Activated T-cell treated with anti-CD3 and anti-CD28 coated beads, Interleukin-2, amount 50 U/mL, for 72 hours (primary cell): ENCODE data around the gene FRMD7. TPM values are rescaled to one million over a fixed set of nuclear protein-coding genes. Genes with fewer than 3 reads are reported as not detected.
A peak's percentile ranks its signal among the peaks of the same experiment; 100 is the strongest.
"Not testable (repeated sequence)": the region's sequence is repeated elsewhere in the genome, so short reads cannot be mapped to it uniquely, and the experiment has no call there.

Source experiments
- ATAC-seq, 2 donors: fragments of 150-1000 bp; cut with Tn5 transposase; replicated peaks in 1 of 2; 2 replicates each; pipeline ENCODE4 v1.10.0; 2021; ENCODE audit warnings: moderate library complexity in 2 of 2, mild to moderate bottlenecking in 1 of 2
- DNase-seq, 2 donors: peaks; one replicate each; pipeline ENCODE4 v3.0.0; 2021 to 2022; ENCODE audit warnings: mixed read lengths in 1 of 2
- H3K27ac Mint-ChIP-seq: one replicate; pipeline ENCODE4 v1.8.0; 2022; ENCODE audit warnings: mild to moderate bottlenecking, moderate library complexity, mixed read lengths
- H3K27me3 Mint-ChIP-seq: one replicate; pipeline ENCODE4 v1.8.0; 2022; ENCODE audit warnings: low read depth, mixed read lengths
- H3K36me3 Mint-ChIP-seq, 2 donors: one replicate each; pipeline ENCODE4 v1.8.0; 2022; ENCODE audit warnings: mixed read lengths in 2 of 2, mild to moderate bottlenecking in 1 of 2; ENCODE audit not compliant: insufficient read depth in 2 of 2
- H3K4me1 Mint-ChIP-seq: one replicate; pipeline ENCODE4 v1.8.0; 2022; ENCODE audit warnings: low read depth, mixed read lengths
- H3K4me3 Mint-ChIP-seq, 2 donors: one replicate each; pipeline ENCODE4 v1.8.0; 2022; ENCODE audit warnings: mild to moderate bottlenecking in 2 of 2, mixed read lengths in 2 of 2, moderate library complexity in 2 of 2
- H3K9me3 Mint-ChIP-seq, 2 donors: one replicate each; pipeline ENCODE4 v1.8.0; 2022; ENCODE audit warnings: mixed read lengths in 2 of 2
- total RNA-seq, 2 donors: library from RNA; stranded (reverse); gene quantifications; one replicate each; pipeline ENCODE4 v1.2.3, GENCODE V29; 2022

Gene FRMD7
- total RNA-seq, 2 donors from 2014 or later: not detected

GRCh38 chrX:132119821-132120515 lies 7.9 kb downstream of the FRMD7 start:
- Mint-ChIP-seq H3K27me3 (peaks cover 55% of the 10 kb centered on the region), H3K9me3 (no peaks in the 10 kb centered on the region), H3K36me3 (no peaks in the 10 kb centered on the region), H3K4me3 (no peak overlapping the region), H3K4me1 (peaks cover under 1% of the 10 kb centered on the region), H3K27ac (no peak overlapping the region)
- no peak for ATAC-seq
- DNase-seq: no peak

- peaks cover 5% of the 10 kb centered on the region for H3K4me1 Mint-ChIP-seq
- DNase-seq (no peak), ATAC-seq (no peak)
- no peak overlapping the region for H3K4me3 Mint-ChIP-seq
- H3K36me3 Mint-ChIP-seq: no peaks in the 10 kb centered on the region
- no peaks in the 10 kb centered on the region for H3K9me3 Mint-ChIP-seq
- peaks cover 54% of the 10 kb centered on the region for H3K27me3 Mint-ChIP-seq
- H3K27ac Mint-ChIP-seq: no peak overlapping the region
These were observed 8.5 kb downstream of the FRMD7 start for GRCh38 chrX:132119283-132119682.

GRCh38 chrX:132118358-132118757 lies 9.5 kb downstream of the FRMD7 start:
- no peak overlapping the region for H3K27ac Mint-ChIP-seq
- peaks cover 47% of the 10 kb centered on the region for H3K27me3 Mint-ChIP-seq
- no peaks in the 10 kb centered on the region for H3K36me3 Mint-ChIP-seq
- no peaks in the 10 kb centered on the region for H3K9me3 Mint-ChIP-seq
- DNase-seq (no peak), ATAC-seq (no peak)
- no peak overlapping the region for H3K4me3 Mint-ChIP-seq
- H3K4me1 Mint-ChIP-seq: peaks cover 5% of the 10 kb centered on the region

GRCh38 chrX:132115792-132116191 lies 12.0 kb downstream of the FRMD7 start:
- Mint-ChIP-seq H3K27me3 (peaks cover 43% of the 10 kb centered on the region), H3K4me3 (no peak overlapping the region), H3K27ac (no peak overlapping the region), H3K9me3 (no peaks in the 10 kb centered on the region), H3K36me3 (no peaks in the 10 kb centered on the region), H3K4me1 (peaks cover 5% of the 10 kb centered on the region)
- DNase-seq (no peak), ATAC-seq (no peak)

GRCh38 chrX:132114607-132115006 lies 13.2 kb downstream of the FRMD7 start:
- H3K27ac Mint-ChIP-seq: no peak overlapping the region
- H3K4me3 Mint-ChIP-seq: no peak overlapping the region
- H3K36me3 Mint-ChIP-seq: no peaks in the 10 kb centered on the region
- no peak for DNase-seq
- peaks cover 48% of the 10 kb centered on the region for H3K27me3 Mint-ChIP-seq
- no peaks in the 10 kb centered on the region for H3K9me3 Mint-ChIP-seq
- H3K4me1 Mint-ChIP-seq: peaks cover 5% of the 10 kb centered on the region
- ATAC-seq: no peak

- Mint-ChIP-seq H3K27ac (no peak overlapping the region), H3K4me1 (no peaks in the 10 kb centered on the region), H3K36me3 (no peaks in the 10 kb centered on the region), H3K9me3 (no peaks in the 10 kb centered on the region), H3K27me3 (peaks cover 42% of the 10 kb centered on the region), H3K4me3 (no peak overlapping the region)
- DNase-seq (no peak), ATAC-seq (no peak)
These were observed 20.5 kb downstream of the FRMD7 start for GRCh38 chrX:132107291-132107690.

- Mint-ChIP-seq H3K9me3 (no peaks in the 10 kb centered on the region), H3K27ac (no peak overlapping the region), H3K27me3 (peaks cover 40% of the 10 kb centered on the region), H3K4me1 (no peaks in the 10 kb centered on the region), H3K4me3 (no peak overlapping the region), H3K36me3 (no peaks in the 10 kb centered on the region)
- DNase-seq (no peak), ATAC-seq (no peak)
These were observed 26.0 kb downstream of the FRMD7 start for GRCh38 chrX:132101799-132102198.

- no peaks in the 10 kb centered on the region for H3K4me1 Mint-ChIP-seq
- no peak for DNase-seq
- peaks cover 34% of the 10 kb centered on the region for H3K27me3 Mint-ChIP-seq
- no peaks in the 10 kb centered on the region for H3K9me3 Mint-ChIP-seq
- no peak overlapping the region for H3K4me3 Mint-ChIP-seq
- H3K36me3 Mint-ChIP-seq: no peaks in the 10 kb centered on the region
- no peak for ATAC-seq
- no peak overlapping the region for H3K27ac Mint-ChIP-seq
These were observed 26.6 kb downstream of the FRMD7 start for GRCh38 chrX:132101206-132101605.

- H3K4me1 Mint-ChIP-seq, H3K27ac Mint-ChIP-seq, H3K9me3 Mint-ChIP-seq, H3K4me3 Mint-ChIP-seq, H3K36me3 Mint-ChIP-seq, DNase-seq, ATAC-seq: not testable (repeated sequence)
- H3K27me3 Mint-ChIP-seq: peaks cover 31% of the 10 kb centered on the region
These were observed 29.1 kb downstream of the FRMD7 start for GRCh38 chrX:132098704-132099103.

- Mint-ChIP-seq H3K36me3 (no peaks in the 10 kb centered on the region), H3K9me3 (no peaks in the 10 kb centered on the region), H3K27ac (no peak overlapping the region), H3K4me1 (peaks cover 14% of the 10 kb centered on the region), H3K27me3 (peaks cover 56% of the 10 kb centered on the region), H3K4me3 (no peak overlapping the region)
- DNase-seq: no peak
- no peak for ATAC-seq
These were observed 33.7 kb downstream of the FRMD7 start for GRCh38 chrX:132094164-132094563.

GRCh38 chrX:132093239-132093860 lies 34.5 kb downstream of the FRMD7 start:
- H3K9me3 Mint-ChIP-seq: no peaks in the 10 kb centered on the region
- H3K4me1 Mint-ChIP-seq: peaks cover 14% of the 10 kb centered on the region
- no peak overlapping the region for H3K27ac Mint-ChIP-seq
- DNase-seq (no peak), ATAC-seq (no peak)
- peaks cover 55% of the 10 kb centered on the region for H3K27me3 Mint-ChIP-seq
- no peak overlapping the region for H3K4me3 Mint-ChIP-seq
- H3K36me3 Mint-ChIP-seq: no peaks in the 10 kb centered on the region

- peak; percentile 40 to 44 for DNase-seq
- Mint-ChIP-seq H3K36me3 (no peaks in the 10 kb centered on the region), H3K4me1 (peaks cover 14% of the 10 kb centered on the region), H3K4me3 (no peak overlapping the region), H3K27ac (no peak overlapping the region), H3K27me3 (peaks cover 53% of the 10 kb centered on the region), H3K9me3 (no peaks in the 10 kb centered on the region)
- peak; percentile 73 for ATAC-seq
These were observed 35.3 kb downstream of the FRMD7 start for GRCh38 chrX:132092439-132093065.

- ATAC-seq (peak; percentile 36 to 60), DNase-seq (no peak)
- Mint-ChIP-seq H3K4me3 (peak overlapping the region in 1 of 2 donors; percentile 8), H3K4me1 (peaks cover 14% of the 10 kb centered on the region), H3K9me3 (no peaks in the 10 kb centered on the region), H3K27ac (no peak overlapping the region), H3K36me3 (no peaks in the 10 kb centered on the region), H3K27me3 (peaks cover 51% of the 10 kb centered on the region)
These were observed 37.2 kb downstream of the FRMD7 start for GRCh38 chrX:132090403-132091159.
